Activated naive CD8-positive, alpha-beta T cell treated with anti-CD3 and anti-CD28 coated beads, Interleukin-2, amount 10 ng/mL, durations not matched to agents 7 days and 5 days (primary cell): Measurements from ENCODE around the gene KLHL10. TPM values are rescaled to one million over a fixed set of nuclear protein-coding genes. Genes with fewer than 3 reads are reported as not detected.

Experiments used
- ATAC-seq: fragments of 150-1000 bp; cut with Tn5 transposase; one replicate; pipeline ENCODE4 v1.10.0; 2021; ENCODE audit warnings: low read depth, moderate library complexity
- POLR2A ChIA-PET: fragments of 350-600 bp; sonication (Branson Sonifier 250); formaldehyde crosslinking; loops from one replicate; lab custom pipeline; 2021; ENCODE audit warnings: antibody characterized with exemption; lab: Charles Lee
- DNase-seq: peaks from one replicate; pipeline ENCODE4 v3.0.0; 2021
- H3K27ac Mint-ChIP-seq: one replicate; pipeline ENCODE4 v1.8.0; 2022; ENCODE audit warnings: mild to moderate bottlenecking, mixed read lengths
- H3K27me3 Mint-ChIP-seq: one replicate; pipeline ENCODE4 v1.8.0; 2022; ENCODE audit warnings: mild to moderate bottlenecking, moderate library complexity, mixed read lengths
- H3K36me3 Mint-ChIP-seq: one replicate; pipeline ENCODE4 v1.8.0; 2021; ENCODE audit warnings: mild to moderate bottlenecking, mixed read lengths
- H3K4me1 Mint-ChIP-seq: one replicate; pipeline ENCODE4 v1.8.0; 2021; ENCODE audit warnings: mixed read lengths
- H3K4me3 Mint-ChIP-seq: one replicate; pipeline ENCODE4 v1.8.0; 2022; ENCODE audit warnings: mild to moderate bottlenecking, moderate library complexity, mixed read lengths
- H3K9me3 Mint-ChIP-seq: one replicate; pipeline ENCODE4 v1.8.0; 2021; ENCODE audit warnings: mixed read lengths
- total RNA-seq, 2 experiments: library from RNA; stranded (reverse); gene quantifications; one replicate each; pipeline ENCODE4 v1.2.3, GENCODE V29; 2021

The KLHL10 gene
- not detected for total RNA-seq

DNA sequence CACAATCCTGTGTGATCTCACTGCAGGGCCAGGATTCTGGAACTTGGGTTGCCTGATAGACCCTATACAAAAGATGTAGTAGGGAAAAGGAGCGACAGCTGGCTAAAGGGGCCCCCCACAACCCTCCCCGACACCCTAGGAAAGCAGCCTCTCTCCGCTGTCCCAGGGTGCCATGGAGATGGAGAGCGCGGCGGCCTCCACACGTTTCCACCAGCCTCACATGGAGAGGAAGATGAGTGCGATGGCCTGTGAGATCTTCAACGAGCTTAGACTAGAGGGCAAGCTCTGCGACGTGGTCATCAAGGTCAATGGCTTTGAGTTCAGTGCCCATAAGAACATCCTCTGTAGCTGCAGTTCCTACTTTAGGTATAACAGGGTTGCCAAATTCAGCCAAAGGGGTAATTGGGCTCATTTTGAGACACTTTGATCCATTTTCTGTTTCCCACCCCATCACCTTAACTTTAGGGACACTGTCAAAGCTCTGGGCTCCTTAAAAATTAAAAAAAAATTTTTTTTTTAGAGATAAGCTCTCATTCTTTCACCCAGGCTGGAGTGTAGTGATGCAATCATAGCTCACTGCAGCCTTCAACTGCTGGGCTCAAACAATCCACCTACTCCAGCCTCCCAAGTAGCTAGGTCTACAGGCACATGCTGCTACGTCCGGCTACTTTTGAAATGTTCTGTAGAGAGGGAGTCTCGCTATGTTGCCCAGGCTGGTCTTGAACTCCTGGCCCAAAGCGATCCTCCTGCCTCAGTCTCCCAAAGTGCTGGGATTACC lies at the start of gene KLHL10:
Gene KLHL10 (plus strand): TSS at position 65 of the 778 bp plus-strand sequence. CDS start 108 bp downstream, at position 173.
- Mint-ChIP-seq H3K27ac (no peak within 1 kb of the TSS), H3K4me1 (peaks cover 16% of the 10 kb centered on the region), H3K27me3 (peaks cover 13% of the 10 kb centered on the region), H3K36me3 (peaks cover under 1% of the 10 kb centered on the region), H3K4me3 (peak within 1 kb of the TSS; percentile 81), H3K9me3 (no peaks in the 10 kb centered on the region)
- DNase-seq = no peak
- no peak for ATAC-seq
- POLR2A ChIA-PET = no interaction called here

DNA sequence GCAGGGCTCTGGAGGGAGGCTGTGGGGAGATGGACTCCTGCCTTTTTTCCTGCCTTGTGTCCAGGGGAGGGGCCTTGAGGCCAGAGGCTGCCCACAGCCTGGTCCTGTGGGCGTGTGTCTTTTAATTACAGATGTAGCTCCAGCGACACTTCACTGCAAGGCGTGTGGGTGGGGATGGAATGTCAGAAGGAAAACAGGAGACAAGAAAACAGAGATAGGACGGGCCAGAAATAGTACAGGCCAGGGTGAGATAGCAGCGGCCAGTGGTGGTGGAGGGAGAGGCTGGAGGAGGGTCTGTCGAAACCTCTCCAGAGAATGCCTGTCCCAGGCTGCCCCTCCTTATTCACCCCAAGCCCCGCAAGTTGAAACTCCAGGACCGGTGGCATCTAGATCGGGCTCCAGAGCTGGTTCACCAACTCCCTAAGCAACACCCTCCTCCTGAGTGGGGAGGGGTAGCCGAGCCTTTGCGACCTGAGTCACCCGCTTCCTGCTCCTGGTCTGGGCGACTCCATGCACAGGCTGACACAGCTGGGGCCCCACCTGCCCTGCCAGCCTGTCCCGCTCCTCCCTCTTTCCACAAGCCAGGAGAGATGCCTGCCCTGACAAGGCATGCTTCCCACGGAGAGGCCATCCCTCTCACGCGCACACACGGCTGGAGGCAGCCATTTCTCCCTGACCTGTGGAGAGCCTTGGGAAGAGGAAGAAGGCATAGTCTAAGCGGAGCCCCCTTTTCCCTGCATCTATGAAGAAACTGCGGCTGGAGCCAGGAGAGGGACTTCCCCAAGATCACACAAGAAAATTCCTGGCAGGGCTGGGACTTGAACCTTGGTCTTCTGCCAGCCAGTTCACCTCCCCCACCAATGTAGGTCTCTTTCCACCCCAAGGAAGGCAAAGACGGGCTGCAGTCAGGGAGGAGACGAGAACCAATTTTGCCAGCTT lies 44.5 kb upstream of the KLHL10 start:
- POLR2A ChIA-PET = no interaction called here
- no peak for ATAC-seq
- Mint-ChIP-seq H3K27ac (no peak overlapping the region), H3K9me3 (no peaks in the 10 kb centered on the region), H3K27me3 (peaks cover 3% of the 10 kb centered on the region), H3K4me1 (peaks cover 10% of the 10 kb centered on the region), H3K36me3 (no peaks in the 10 kb centered on the region), H3K4me3 (no peak overlapping the region)
- no peak for DNase-seq

DNA sequence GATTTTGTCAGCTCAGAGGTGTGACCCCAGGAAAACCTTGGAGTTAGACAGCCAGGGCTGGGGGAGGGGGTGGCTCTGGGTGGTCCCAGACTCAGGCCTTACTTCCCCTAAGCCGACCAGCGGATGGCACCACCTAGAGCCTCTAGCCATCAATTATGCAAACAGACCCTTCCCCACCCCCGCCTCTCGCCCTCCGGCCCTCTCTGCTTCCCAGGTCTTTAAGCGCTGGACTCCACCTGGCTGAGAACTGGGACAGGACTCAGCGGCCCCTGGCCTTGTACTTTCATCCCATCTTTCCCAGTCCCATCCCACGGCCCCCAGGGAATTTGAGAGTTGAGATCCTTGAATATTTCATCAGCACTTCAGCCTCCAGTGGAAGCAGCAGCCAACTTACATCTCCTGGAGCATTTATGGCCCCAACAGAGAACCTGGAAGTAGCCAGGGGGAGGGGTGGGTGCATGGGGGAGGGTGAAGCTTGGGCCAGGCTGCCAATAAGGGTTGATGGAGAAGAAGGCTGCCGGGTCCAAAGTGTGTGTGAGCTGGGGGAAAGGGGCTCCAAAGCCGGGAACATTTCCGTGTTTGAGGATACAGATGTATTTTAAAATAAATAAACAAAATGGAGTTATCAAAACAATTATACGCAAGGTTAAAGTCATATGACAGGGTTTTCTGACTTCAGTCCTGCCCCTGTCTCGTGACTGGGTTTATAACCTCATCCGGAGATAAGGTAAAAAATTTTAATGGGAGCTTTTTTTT lies 43.7 kb upstream of the KLHL10 start:
- peaks cover 1% of the 10 kb centered on the region for H3K27me3 Mint-ChIP-seq
- H3K4me3 Mint-ChIP-seq = no peak overlapping the region
- POLR2A ChIA-PET = no interaction called here
- DNase-seq (no peak), ATAC-seq (no peak)
- peaks cover 4% of the 10 kb centered on the region for H3K4me1 Mint-ChIP-seq
- H3K27ac Mint-ChIP-seq = no peak overlapping the region
- no peaks in the 10 kb centered on the region for H3K36me3 Mint-ChIP-seq
- no peaks in the 10 kb centered on the region for H3K9me3 Mint-ChIP-seq

DNA sequence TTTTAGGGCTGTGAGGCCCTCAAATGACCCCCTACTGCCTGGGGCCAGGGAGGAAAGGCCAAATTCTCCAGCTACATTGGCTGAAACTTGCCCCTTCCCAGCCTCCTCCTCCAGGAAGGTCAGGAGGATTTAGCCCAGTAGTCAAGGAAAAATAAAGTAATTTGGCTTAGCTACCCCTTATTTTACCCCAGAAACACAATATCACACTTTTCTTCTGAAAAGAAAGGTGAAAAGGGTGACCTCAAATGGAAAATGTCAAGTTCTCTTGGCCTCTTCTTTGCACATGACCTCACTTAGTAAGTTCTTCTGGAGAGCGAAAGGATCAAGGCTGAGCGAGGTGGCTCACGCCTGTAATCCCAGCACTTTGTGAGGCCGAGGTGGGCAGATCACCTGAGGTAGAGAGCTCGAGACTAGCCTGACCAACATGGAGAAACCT lies 43.1 kb upstream of the KLHL10 start:
- Mint-ChIP-seq H3K36me3 (no peaks in the 10 kb centered on the region), H3K27me3 (no peaks in the 10 kb centered on the region), H3K4me3 (no peak overlapping the region), H3K27ac (no peak overlapping the region), H3K9me3 (no peaks in the 10 kb centered on the region), H3K4me1 (peaks cover 4% of the 10 kb centered on the region)
- ATAC-seq (no peak), DNase-seq (no peak)
- POLR2A ChIA-PET = no interaction called here

DNA sequence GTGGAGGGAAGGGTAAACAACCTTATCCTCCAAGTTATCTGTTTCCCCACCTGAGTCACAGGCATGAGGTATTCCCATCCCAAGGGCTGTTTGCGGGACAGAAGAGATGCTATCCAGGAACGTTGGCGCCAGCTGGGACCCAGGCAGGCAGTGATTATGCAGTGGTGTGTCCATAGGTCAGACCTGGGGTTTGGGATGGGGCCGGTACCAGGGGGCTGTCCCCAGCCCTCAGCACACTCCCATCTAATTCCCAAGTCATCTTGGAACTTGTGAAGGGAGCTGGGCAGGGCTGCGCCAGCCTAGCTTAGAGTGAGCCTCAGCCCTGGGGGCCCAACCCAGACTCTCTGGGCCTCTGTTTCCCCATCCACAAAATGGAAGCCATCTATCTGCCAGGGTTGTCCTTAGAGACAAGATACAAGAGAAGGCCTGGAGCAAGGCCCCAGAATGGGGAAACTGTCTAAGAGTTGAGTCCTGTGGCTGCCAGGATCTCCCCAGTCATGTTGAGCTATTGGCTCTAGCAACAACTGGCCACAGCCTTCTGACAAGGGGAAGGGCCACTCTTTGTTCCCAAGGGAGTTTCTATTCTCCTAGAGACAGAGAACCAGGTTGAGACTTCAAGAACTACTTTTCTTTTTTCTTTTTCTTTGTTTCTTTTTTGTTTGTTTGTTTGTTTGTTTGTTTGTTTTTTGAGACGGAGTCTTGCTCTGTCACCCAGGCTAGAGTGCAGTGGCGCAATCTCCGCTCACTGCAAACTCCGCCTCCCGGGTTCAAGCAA lies 41.3 kb upstream of the KLHL10 start:
- POLR2A ChIA-PET = no interaction called here
- DNase-seq = no peak
- ATAC-seq = no peak
- no peaks in the 10 kb centered on the region for H3K27me3 Mint-ChIP-seq
- H3K27ac Mint-ChIP-seq = no peak overlapping the region
- peaks cover 1% of the 10 kb centered on the region for H3K4me1 Mint-ChIP-seq
- no peaks in the 10 kb centered on the region for H3K36me3 Mint-ChIP-seq
- H3K9me3 Mint-ChIP-seq = no peaks in the 10 kb centered on the region
- H3K4me3 Mint-ChIP-seq = no peak overlapping the region

DNA sequence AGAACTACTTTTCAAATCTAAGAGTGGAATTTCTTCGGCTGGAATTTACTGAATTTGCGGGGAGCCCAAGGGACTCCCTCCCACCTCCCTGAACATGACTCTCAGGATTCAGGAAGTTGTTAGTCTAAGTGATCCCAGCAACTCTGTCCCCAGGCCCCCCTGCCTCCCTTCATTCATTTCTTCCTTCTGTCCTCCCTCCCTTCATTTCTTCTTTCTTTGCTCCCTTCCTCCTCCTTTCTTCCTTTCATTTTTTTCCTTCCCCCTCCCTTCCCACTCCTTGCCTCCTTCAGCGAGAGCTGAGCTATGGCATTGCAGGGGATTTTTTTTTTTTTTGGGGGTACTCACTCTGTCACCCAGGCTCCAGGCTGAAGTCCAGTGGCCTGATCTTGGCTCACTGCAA lies 40.2 kb upstream of the KLHL10 start:
- Mint-ChIP-seq H3K4me3 (no peak overlapping the region), H3K4me1 (peaks cover 5% of the 10 kb centered on the region)
- POLR2A ChIA-PET = interaction anchor here (0.7 kb wide), 1 partner anchor 9 kb away, joined by 4 read pairs; no protein-coding TSS in a partner anchor

DNA sequence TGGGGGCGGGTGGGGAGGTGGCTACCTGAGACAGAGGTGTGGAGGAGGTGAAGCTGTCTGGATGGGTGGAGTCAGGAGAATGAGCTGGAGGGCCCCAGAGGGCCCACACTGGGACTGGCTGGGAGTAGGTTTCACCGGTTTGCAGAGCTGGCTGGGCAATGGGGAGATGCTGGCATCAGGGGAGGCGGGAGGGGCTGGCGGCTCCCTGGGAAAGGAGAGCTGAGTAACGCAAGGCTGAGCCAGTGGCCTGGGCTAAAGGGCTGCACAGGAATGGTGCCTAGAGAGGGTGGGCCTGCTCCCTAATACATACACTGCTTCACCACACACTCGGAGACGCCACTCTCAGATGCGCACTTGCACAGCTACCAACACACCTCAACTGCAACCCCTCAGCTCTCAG lies 38.3 kb upstream of the KLHL10 start:
- Mint-ChIP-seq H3K27ac (no peak overlapping the region), H3K4me1 (peaks cover 5% of the 10 kb centered on the region), H3K9me3 (no peaks in the 10 kb centered on the region), H3K4me3 (no peak overlapping the region), H3K27me3 (no peaks in the 10 kb centered on the region), H3K36me3 (no peaks in the 10 kb centered on the region)
- ATAC-seq = no peak
- POLR2A ChIA-PET = no interaction called here
- DNase-seq = no peak

More for the DNA sequence above, 40.2 kb upstream of the KLHL10 start:
- DNase-seq = no peak
- Mint-ChIP-seq H3K36me3 (no peaks in the 10 kb centered on the region), H3K27ac (no peak overlapping the region), H3K9me3 (no peaks in the 10 kb centered on the region), H3K27me3 (no peaks in the 10 kb centered on the region)
- ATAC-seq = no peak

DNA sequence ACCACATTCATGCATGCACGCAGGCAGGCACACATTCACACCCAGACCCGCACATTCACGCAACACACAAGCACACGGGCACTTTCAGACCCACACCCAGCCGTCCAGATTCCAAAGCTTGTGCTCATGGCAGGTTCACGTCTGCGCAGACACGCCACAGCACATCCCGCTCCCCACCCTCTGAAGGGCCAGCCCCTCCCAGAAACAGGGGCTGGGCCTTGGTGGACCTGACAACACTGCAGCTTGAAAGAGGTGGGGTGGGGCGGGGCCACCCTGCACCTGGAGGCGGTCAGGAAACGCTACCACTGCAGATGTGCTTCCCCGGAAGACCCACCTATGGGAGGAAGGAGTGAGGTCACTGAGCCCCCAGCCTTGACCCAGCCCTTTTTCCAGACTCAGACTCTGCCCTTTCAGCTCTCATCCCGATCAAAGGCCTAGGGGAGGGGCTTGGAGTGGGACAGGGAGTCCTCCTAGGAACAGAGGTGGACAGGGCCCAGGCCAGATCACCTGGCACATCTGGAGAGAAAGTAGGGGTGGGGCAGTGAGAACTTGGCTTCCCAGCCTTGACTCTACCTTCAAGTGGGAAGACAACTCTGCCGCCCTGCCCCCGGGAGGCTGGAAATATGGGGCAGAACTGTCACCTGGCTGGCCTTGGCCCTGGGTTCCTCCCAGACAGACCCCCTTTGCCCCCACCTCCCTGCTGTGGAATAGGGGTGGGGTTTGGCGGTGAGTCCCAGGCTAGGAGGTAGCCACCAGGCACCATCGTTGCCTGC lies 36.8 kb upstream of the KLHL10 start:
- Mint-ChIP-seq H3K27me3 (no peaks in the 10 kb centered on the region), H3K4me1 (peaks cover 5% of the 10 kb centered on the region), H3K4me3 (no peak overlapping the region), H3K27ac (no peak overlapping the region), H3K36me3 (no peaks in the 10 kb centered on the region), H3K9me3 (no peaks in the 10 kb centered on the region)
- no peak for DNase-seq
- POLR2A ChIA-PET = interaction anchor here (0.7 to 1.6 kb wide), 2 partner anchors 63 to 360 kb away, joined by 3 to 6 read pairs; no protein-coding TSS in a partner anchor
- ATAC-seq = no peak

DNA sequence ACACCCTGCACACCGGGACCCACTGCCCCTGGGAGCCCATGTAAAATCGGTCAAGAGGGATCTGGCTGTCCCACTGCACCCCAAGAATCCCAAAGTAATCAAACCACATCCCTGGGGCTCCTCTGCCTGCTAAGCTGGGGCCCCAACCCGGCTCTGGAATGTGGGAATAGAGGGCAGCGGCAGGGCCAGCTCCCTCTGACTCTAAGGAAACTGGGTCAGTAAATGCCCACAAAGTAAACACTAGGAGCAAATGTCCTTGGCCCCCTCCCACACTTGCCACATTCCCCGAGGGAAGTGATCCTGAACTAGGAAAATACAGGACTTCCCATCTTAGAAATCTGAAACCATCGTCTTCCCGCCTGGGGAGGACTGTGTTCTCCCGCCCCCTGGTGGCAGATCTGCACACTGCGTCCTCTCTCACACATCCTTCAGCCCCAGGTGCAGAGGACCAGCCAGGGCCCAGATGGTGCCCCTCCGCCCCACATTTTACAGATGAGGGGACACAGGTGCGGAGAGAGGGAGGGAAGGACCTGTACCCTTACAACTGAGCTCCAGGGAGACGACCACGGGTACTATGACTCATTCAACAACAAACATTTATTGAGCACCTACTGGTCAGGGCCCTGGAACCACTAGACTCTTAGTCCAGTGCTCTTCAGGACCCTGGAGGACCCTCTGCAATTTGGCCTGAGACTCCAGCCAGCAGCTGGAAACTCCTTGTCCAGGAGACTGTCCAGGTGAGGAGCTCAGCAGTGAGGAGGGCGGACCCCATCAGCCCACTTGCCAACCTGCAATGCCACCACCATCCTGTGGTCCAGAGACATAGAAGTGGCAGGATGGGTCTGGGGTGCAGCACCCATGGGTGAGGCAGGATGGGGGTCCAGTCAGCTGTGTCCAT lies 36.0 kb upstream of the KLHL10 start:
- Mint-ChIP-seq H3K4me3 (no peak overlapping the region), H3K9me3 (no peaks in the 10 kb centered on the region), H3K36me3 (no peaks in the 10 kb centered on the region), H3K27ac (no peak overlapping the region), H3K4me1 (peaks cover 5% of the 10 kb centered on the region), H3K27me3 (no peaks in the 10 kb centered on the region)
- ATAC-seq (peak; percentile 79), DNase-seq (peak; percentile 80)
- POLR2A ChIA-PET = interaction anchor here (0.5 to 1.6 kb wide), 2 partner anchors 64 to 1279 kb away, joined by 3 to 6 read pairs; no protein-coding TSS in a partner anchor

DNA sequence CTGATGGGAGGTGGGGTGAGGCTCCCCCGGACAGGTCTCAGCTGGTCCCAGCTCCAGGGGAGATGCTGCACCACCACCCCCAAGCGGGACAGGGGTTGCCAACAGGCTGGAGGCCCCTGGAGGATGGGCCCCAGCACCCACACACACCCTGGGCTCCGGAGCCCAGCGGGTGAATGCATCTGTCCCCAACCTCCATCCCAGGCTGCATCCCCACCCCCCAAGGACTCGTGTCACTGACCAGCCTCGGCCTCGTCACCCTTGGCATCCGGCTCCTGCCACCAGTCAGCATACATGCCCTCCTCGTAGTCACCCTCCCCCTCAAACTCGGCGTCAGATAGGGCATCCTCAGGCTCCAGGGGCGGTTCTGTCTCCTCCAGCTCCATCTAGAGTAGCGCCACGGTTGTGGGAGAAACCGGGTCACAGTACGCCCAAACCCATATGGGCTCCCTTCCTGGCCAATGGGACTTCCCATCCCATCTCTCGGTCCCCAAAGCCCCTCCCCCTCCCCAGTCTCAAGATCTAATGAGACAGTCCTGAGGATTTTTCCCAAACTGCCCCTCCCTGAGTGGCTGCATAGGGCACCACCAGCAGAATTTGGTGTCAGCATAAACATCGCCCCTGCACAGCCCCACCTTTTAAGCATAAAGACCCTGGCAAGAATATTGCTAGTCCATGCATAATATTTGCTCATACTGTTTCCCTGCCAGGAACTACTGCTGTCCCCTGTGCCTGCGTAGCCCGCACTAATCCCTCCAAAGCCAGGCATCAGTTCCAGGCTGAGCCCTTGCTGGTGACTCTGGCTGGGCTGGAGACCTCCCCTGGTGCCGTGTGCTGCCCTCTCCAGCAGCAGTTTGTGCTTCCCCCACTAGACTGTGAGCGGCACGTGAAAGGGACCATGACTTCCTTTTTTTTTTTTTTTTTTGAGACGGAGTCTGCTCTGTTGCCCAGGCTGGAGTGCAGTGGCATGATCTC lies 34.3 kb upstream of the KLHL10 start:
- Mint-ChIP-seq H3K27me3 (no peaks in the 10 kb centered on the region), H3K4me1 (peaks cover 5% of the 10 kb centered on the region), H3K4me3 (no peak overlapping the region), H3K9me3 (no peaks in the 10 kb centered on the region), H3K36me3 (no peaks in the 10 kb centered on the region), H3K27ac (peak overlapping the region; percentile 9)
- ATAC-seq (no peak), DNase-seq (no peak)
- POLR2A ChIA-PET = no interaction called here
